CD4-positive, alpha-beta T cell (primary cell): ENCODE results near the gene CHRDL2. TPM values are rescaled to one million over a fixed set of nuclear protein-coding genes. Genes with fewer than 3 reads are reported as not detected.
"Not testable (repeated sequence)": the region's sequence is repeated elsewhere in the genome, so short reads cannot be mapped to it uniquely, and the experiment has no call there.

Experiments
- ATAC-seq: fragments of 200-7000 bp; cut with Tn5 transposase; one replicate; pipeline ENCODE4 v1.10.0; 2022; ENCODE audit warnings: mild to moderate bottlenecking; ENCODE audit not compliant: poor library complexity
- CTCF ChIA-PET: fragments of 350-600 bp; sonication (Branson Sonifier 250); formaldehyde crosslinking; loops from one replicate; lab custom pipeline; 2021; ENCODE audit warnings: antibody characterized with exemption, inconsistent platforms; lab: Charles Lee
- POLR2A ChIA-PET: fragments of 350-600 bp; sonication (Branson Sonifier 250); formaldehyde crosslinking; loops from one replicate; lab custom pipeline; 2021; ENCODE audit warnings: antibody characterized with exemption, inconsistent platforms; lab: Charles Lee
- DNase-seq, 14 experiments: peaks; one replicate each; pipeline ENCODE4 v3.0.0-alpha.2; 2013 to 2020; ENCODE audit warnings: mixed read lengths in 2 of 14
- H3K27ac ChIP-seq, 2 donors: one replicate each; pipeline versions ENCODE4 v1.5.1 to v1.7.0; 2013; ENCODE audit warnings: low read length in 2 of 2, low read depth in 1 of 2, mild to moderate bottlenecking in 1 of 2
- H3K27me3 ChIP-seq, 2 experiments: 1 replicate in 1 of 2; 2 replicates in 1 of 2; pipeline versions ENCODE4 v1.6.1 to v1.7.0; 2013; ENCODE audit warnings: low read length in 2 of 2, control low read depth in 1 of 2, mild to moderate bottlenecking in 1 of 2, moderate library complexity in 1 of 2; ENCODE audit not compliant: insufficient read depth in 2 of 2, control insufficient read depth in 1 of 2
- H3K36me3 ChIP-seq: one replicate; pipeline ENCODE4 v1.6.1; 2013; ENCODE audit warnings: low read length, control low read depth; ENCODE audit not compliant: insufficient read depth
- H3K4me1 ChIP-seq: one replicate; pipeline ENCODE4 v1.6.1; 2013; ENCODE audit warnings: low read length, control low read depth; ENCODE audit not compliant: insufficient read depth
- H3K4me3 ChIP-seq: one replicate; pipeline ENCODE4 v1.5.1; 2013; ENCODE audit warnings: mild to moderate bottlenecking, low read length, moderate library complexity
- H3K9me3 ChIP-seq, 2 experiments: 1 replicate in 1 of 2; 2 replicates in 1 of 2; pipeline versions ENCODE4 v1.6.1 to v1.7.0; 2013; ENCODE audit warnings: low read length in 2 of 2, mild to moderate bottlenecking in 2 of 2, control low read depth in 1 of 2, moderate library complexity in 1 of 2; ENCODE audit not compliant: control insufficient read depth in 1 of 2, insufficient read depth in 1 of 2
- H3K27ac Mint-ChIP-seq: one replicate; pipeline ENCODE4 v1.8.0; 2020; ENCODE audit warnings: mixed read lengths
- H3K27me3 Mint-ChIP-seq: one replicate; pipeline ENCODE4 v1.8.0; 2021; ENCODE audit warnings: mixed read lengths
- H3K36me3 Mint-ChIP-seq: one replicate; pipeline ENCODE4 v1.8.0; 2021; ENCODE audit warnings: low read depth, mixed read lengths
- H3K4me1 Mint-ChIP-seq: one replicate; pipeline ENCODE4 v1.8.0; 2021; ENCODE audit warnings: low read depth, mixed read lengths
- H3K4me3 Mint-ChIP-seq: one replicate; pipeline ENCODE4 v1.8.0; 2020; ENCODE audit warnings: mild to moderate bottlenecking, mixed read lengths
- H3K9me3 Mint-ChIP-seq: one replicate; pipeline ENCODE4 v1.8.0; 2020; ENCODE audit warnings: mixed read lengths
- intact Hi-C, 2 experiments: fragments of 100-400 bp; cut with DNase I in 1 of 2; cut with micrococcal nuclease in 1 of 2; formaldehyde crosslinking; loops; one replicate each; pipeline versions ENCODE4 v1.15.1 to v1.9.0; 2023 to 2025; cut with DNase I, micrococcal nuclease
- total RNA-seq, 174 experiments: library from RNA in 2 of 174; stranded (reverse) in 2 of 174; gene quantifications; one replicate each; pipeline ENCODE4 v1.2.3 and lab custom pipeline; 2021 to 2026
- TF ChIP-seq, protein P1 (sequence below): fragments of 200-600 bp; IDR thresholded peaks from one replicate; pipeline ENCODE4 v1.8.0; 2022; ENCODE audit warnings: antibody characterized with exemption, mild to moderate bottlenecking

Gene CHRDL2
- total RNA-seq, 2 experiments from 2014 or later: not detected

- Histone ChIP-seq H3K9me3 (no peaks in the 10 kb centered on the region), H3K4me1 (peaks cover 14% of the 10 kb centered on the region), H3K27me3 (no peaks in the 10 kb centered on the region), H3K27ac (no peak overlapping the region), H3K4me3 (no peak overlapping the region), H3K36me3 (no peaks in the 10 kb centered on the region)
- Mint-ChIP-seq H3K4me3 (no peak overlapping the region), H3K9me3 (no peaks in the 10 kb centered on the region), H3K27me3 (no peaks in the 10 kb centered on the region), H3K27ac (no peak overlapping the region), H3K36me3 (no peaks in the 10 kb centered on the region), H3K4me1 (peaks cover 53% of the 10 kb centered on the region)
- TF ChIP-seq, protein P1, sequence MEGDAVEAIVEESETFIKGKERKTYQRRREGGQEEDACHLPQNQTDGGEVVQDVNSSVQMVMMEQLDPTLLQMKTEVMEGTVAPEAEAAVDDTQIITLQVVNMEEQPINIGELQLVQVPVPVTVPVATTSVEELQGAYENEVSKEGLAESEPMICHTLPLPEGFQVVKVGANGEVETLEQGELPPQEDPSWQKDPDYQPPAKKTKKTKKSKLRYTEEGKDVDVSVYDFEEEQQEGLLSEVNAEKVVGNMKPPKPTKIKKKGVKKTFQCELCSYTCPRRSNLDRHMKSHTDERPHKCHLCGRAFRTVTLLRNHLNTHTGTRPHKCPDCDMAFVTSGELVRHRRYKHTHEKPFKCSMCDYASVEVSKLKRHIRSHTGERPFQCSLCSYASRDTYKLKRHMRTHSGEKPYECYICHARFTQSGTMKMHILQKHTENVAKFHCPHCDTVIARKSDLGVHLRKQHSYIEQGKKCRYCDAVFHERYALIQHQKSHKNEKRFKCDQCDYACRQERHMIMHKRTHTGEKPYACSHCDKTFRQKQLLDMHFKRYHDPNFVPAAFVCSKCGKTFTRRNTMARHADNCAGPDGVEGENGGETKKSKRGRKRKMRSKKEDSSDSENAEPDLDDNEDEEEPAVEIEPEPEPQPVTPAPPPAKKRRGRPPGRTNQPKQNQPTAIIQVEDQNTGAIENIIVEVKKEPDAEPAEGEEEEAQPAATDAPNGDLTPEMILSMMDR: no peak
- intact Hi-C loops: no loop called here
- no peak for ATAC-seq
- DNase-seq: no peak
- ChIA-PET POLR2A (no interaction called here), CTCF (no interaction called here)
These were observed 39.2 kb upstream of the CHRDL2 start for GRCh38 chr11:74770456-74770855.

- peaks cover 47% of the 10 kb centered on the region for H3K4me1 Mint-ChIP-seq
- CTCF ChIA-PET: no interaction called here
- peaks cover 9% of the 10 kb centered on the region for H3K36me3 Mint-ChIP-seq
- no peaks in the 10 kb centered on the region for H3K27me3 ChIP-seq
- H3K9me3 Mint-ChIP-seq: no peaks in the 10 kb centered on the region
- H3K9me3 ChIP-seq: no peaks in the 10 kb centered on the region
- H3K27me3 Mint-ChIP-seq: no peaks in the 10 kb centered on the region
- peaks cover 14% of the 10 kb centered on the region for H3K4me1 ChIP-seq
- H3K4me3 ChIP-seq: no peak overlapping the region
- POLR2A ChIA-PET: no interaction called here
- no peak for ATAC-seq
- no peaks in the 10 kb centered on the region for H3K36me3 ChIP-seq
- H3K27ac ChIP-seq: no peak overlapping the region
- peak overlapping the region; percentile 24 for H3K27ac Mint-ChIP-seq
- intact Hi-C loops: no loop called here
- no peak overlapping the region for H3K4me3 Mint-ChIP-seq
- no peak for DNase-seq
- TF ChIP-seq, protein P1: no peak
These were observed 38.0 kb upstream of the CHRDL2 start for GRCh38 chr11:74769055-74769707.

DNA sequence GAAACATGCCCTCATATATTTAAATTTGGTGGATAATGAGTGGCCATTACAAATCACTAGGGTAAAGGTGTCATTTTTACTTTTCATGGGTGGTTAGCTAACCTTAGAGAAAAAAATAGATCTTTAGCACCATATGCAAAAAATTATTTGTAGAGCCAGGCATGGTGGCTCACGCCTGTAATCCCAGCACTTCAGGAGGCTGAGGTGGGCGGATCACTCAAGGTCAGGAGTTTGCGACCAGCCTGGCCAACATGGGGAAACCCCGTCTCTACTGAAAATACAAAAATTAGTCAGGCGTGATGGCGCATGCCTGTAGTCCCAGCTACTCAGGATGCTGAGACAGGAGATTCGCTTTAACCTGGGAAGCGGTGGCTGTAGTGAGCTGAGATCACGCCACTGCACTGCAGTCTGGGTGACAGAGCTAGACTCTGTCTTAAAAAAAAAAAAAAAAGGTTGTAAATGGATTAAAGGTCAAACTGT is 37.0 kb upstream of the CHRDL2 start:
- Mint-ChIP-seq H3K27ac (peak overlapping the region; percentile 24), H3K36me3 (peaks cover 14% of the 10 kb centered on the region), H3K4me1 (peaks cover 43% of the 10 kb centered on the region)
- ATAC-seq, H3K9me3 Mint-ChIP-seq, H3K4me3 Mint-ChIP-seq, H3K27me3 ChIP-seq, H3K27me3 Mint-ChIP-seq, H3K9me3 ChIP-seq, H3K27ac ChIP-seq, intact Hi-C loops, H3K4me3 ChIP-seq, POLR2A ChIA-PET, H3K36me3 ChIP-seq: not testable (repeated sequence)
- peaks cover 14% of the 10 kb centered on the region for H3K4me1 ChIP-seq
- CTCF ChIA-PET: interaction anchor here (0.7 kb wide), 1 partner anchor 145 kb away, joined by 3 read pairs; no protein-coding TSS in a partner anchor
- peak in 2 of 14 experiments; percentile 17 to 29 for DNase-seq

- H3K9me3 Mint-ChIP-seq: no peaks in the 10 kb centered on the region
- peaks cover 25% of the 10 kb centered on the region for H3K36me3 Mint-ChIP-seq
- no peaks in the 10 kb centered on the region for H3K27me3 Mint-ChIP-seq
- no peaks in the 10 kb centered on the region for H3K27me3 ChIP-seq
- no peak for ATAC-seq
- no peak for DNase-seq
- TF ChIP-seq, protein P1: no peak
- H3K4me1 ChIP-seq: peaks cover 14% of the 10 kb centered on the region
- ChIA-PET CTCF (no interaction called here), POLR2A (interaction anchor here (0.7 kb wide), 1 partner anchor 52 kb away, joined by 3 read pairs; no protein-coding TSS in a partner anchor)
- no peak overlapping the region for H3K4me3 Mint-ChIP-seq
- peaks cover 41% of the 10 kb centered on the region for H3K4me1 Mint-ChIP-seq
- H3K27ac Mint-ChIP-seq: no peak overlapping the region
- no peaks in the 10 kb centered on the region for H3K36me3 ChIP-seq
- H3K9me3 ChIP-seq: no peaks in the 10 kb centered on the region
- intact Hi-C loops: no loop called here
- H3K4me3 ChIP-seq: no peak overlapping the region
- no peak overlapping the region for H3K27ac ChIP-seq
These were observed 35.7 kb upstream of the CHRDL2 start for GRCh38 chr11:74766905-74767304.
